Fibroblast of lung (primary cell): ENCODE data around the gene MIA2. TPM values are rescaled to one million over a fixed set of nuclear protein-coding genes. Genes with fewer than 3 reads are reported as not detected.
A peak's percentile ranks its signal among the peaks of the same experiment; 100 is the strongest.

Experiments used
- DNase-seq, 2 donors: peaks; one replicate each; pipeline versions ENCODE4 v3.0.0 to v3.0.0-alpha.2; 2010; ENCODE audit warnings: low read depth in 2 of 2
- H2AFZ ChIP-seq: 2 replicates; pipeline ENCODE4 v1.5.1; 2012; ENCODE audit warnings: low read length, control low read depth, inconsistent platforms
- H3K27ac ChIP-seq: 2 replicates; pipeline ENCODE4 v1.5.1; 2011; ENCODE audit warnings: low read length, control low read depth; ENCODE audit not compliant: insufficient read depth
- H3K27me3 ChIP-seq: 2 replicates; pipeline ENCODE4 v1.5.1; 2011; ENCODE audit warnings: mild to moderate bottlenecking, low read length; ENCODE audit not compliant: control insufficient read depth, insufficient read depth
- H3K36me3 ChIP-seq: 2 replicates; pipeline ENCODE4 v1.5.1; 2011; ENCODE audit warnings: low read length; ENCODE audit not compliant: control insufficient read depth, insufficient read depth
- H3K4me1 ChIP-seq: 2 replicates; pipeline ENCODE4 v1.5.1; 2011; ENCODE audit warnings: low read length; ENCODE audit not compliant: control insufficient read depth, insufficient read depth; ENCODE audit errors: extremely low read depth
- H3K4me2 ChIP-seq: 2 replicates; pipeline ENCODE4 v1.5.1; 2011; ENCODE audit warnings: low read length, control low read depth; ENCODE audit not compliant: insufficient read depth; ENCODE audit errors: extremely low read depth
- H3K4me3 ChIP-seq, 4 experiments: fragments of 200-600 bp in 1 of 4; sonication (generic) in 1 of 4; replicated peaks in 1 of 4; 2 replicates each; pipeline ENCODE4 v1.5.1; 2011 to 2016; ENCODE audit warnings: low read length in 4 of 4, low read depth in 3 of 4, mild to moderate bottlenecking in 3 of 4, control low read depth in 2 of 4, inconsistent platforms in 1 of 4, mixed read lengths in 1 of 4; ENCODE audit not compliant: insufficient read depth in 1 of 4; ENCODE audit errors: control extremely low read depth in 1 of 4
- H3K79me2 ChIP-seq: 2 replicates; pipeline ENCODE4 v1.5.1; 2012; ENCODE audit warnings: mild to moderate bottlenecking, low read length, inconsistent platforms; ENCODE audit not compliant: control insufficient read depth, insufficient read depth
- H3K9ac ChIP-seq: 2 replicates; pipeline ENCODE4 v1.5.1; 2011; ENCODE audit warnings: mild to moderate bottlenecking, low read length, control low read depth; ENCODE audit not compliant: insufficient read depth
- H3K9me3 ChIP-seq: 2 replicates; pipeline ENCODE4 v1.5.1; 2012; ENCODE audit warnings: low read depth, low read length; ENCODE audit not compliant: control insufficient read depth, insufficient read depth
- H4K20me1 ChIP-seq: 2 replicates; pipeline ENCODE4 v1.5.1; 2011; ENCODE audit warnings: low read length; ENCODE audit not compliant: control insufficient read depth, insufficient read depth; ENCODE audit errors: extremely low read depth
- EZH2 ChIP-seq: IDR thresholded peaks from 2 replicates; pipeline ENCODE4 v1.5.1; 2012; ENCODE audit warnings: low read length, control low read depth, mild to moderate bottlenecking; ENCODE audit errors: missing control alignments
- polyA minus RNA-seq: library from RNA; depleted of rRNA, polyadenylated mRNA; stranded (reverse); fragments of >200 nt; gene quantifications from 2 replicates; pipeline ENCODE4 v1.2.3, GENCODE V29; 2011; ENCODE audit warnings: low replicate concordance
- polyA plus RNA-seq, 2 donors: library from polyadenylated mRNA; depleted of rRNA in 1 of 2; stranded (reverse) in 1 of 2; unstranded in 1 of 2; fragments of >200 nt; gene quantifications; 2 replicates each; pipeline ENCODE4 v1.2.1, GENCODE V29; 2011 to 2012; ENCODE audit warnings: missing spikeins in 1 of 2
- total RNA-seq: library from RNA; depleted of rRNA; stranded (reverse); fragments of >200 nt; gene quantifications from 2 replicates; pipeline ENCODE4 v1.2.1, GENCODE V29; 2014
- TF ChIP-seq, protein P1 (sequence below), 2 donors: IDR thresholded peaks in 1 of 2; conservative IDR thresholded peaks in 1 of 2; 1 replicate in 1 of 2; 2 replicates in 1 of 2; pipeline ENCODE4 v1.5.1; 2011 to 2012; ENCODE audit warnings: low read length in 2 of 2, control low read depth in 1 of 2, inconsistent platforms in 1 of 2, low read depth in 1 of 2, mild to moderate bottlenecking in 1 of 2

MIA2 gene, protein sequence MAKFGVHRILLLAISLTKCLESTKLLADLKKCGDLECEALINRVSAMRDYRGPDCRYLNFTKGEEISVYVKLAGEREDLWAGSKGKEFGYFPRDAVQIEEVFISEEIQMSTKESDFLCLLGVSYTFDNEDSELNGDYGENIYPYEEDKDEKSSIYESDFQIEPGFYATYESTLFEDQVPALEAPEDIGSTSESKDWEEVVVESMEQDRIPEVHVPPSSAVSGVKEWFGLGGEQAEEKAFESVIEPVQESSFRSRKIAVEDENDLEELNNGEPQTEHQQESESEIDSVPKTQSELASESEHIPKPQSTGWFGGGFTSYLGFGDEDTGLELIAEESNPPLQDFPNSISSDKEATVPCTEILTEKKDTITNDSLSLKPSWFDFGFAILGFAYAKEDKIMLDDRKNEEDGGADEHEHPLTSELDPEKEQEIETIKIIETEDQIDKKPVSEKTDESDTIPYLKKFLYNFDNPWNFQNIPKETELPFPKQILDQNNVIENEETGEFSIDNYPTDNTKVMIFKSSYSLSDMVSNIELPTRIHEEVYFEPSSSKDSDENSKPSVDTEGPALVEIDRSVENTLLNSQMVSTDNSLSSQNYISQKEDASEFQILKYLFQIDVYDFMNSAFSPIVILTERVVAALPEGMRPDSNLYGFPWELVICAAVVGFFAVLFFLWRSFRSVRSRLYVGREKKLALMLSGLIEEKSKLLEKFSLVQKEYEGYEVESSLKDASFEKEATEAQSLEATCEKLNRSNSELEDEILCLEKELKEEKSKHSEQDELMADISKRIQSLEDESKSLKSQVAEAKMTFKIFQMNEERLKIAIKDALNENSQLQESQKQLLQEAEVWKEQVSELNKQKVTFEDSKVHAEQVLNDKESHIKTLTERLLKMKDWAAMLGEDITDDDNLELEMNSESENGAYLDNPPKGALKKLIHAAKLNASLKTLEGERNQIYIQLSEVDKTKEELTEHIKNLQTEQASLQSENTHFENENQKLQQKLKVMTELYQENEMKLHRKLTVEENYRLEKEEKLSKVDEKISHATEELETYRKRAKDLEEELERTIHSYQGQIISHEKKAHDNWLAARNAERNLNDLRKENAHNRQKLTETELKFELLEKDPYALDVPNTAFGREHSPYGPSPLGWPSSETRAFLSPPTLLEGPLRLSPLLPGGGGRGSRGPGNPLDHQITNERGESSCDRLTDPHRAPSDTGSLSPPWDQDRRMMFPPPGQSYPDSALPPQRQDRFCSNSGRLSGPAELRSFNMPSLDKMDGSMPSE (N-terminal part only)
- 11.8 and 15.0 TPM in 2 replicates for total RNA-seq
- polyA plus RNA-seq: 8.5 and 9.7 TPM in 2 replicates
- 5.9 and 7.3 TPM in 2 replicates for polyA plus RNA-seq (2012)
- 2.0 and 3.2 TPM in 2 replicates for polyA minus RNA-seq

DNA sequence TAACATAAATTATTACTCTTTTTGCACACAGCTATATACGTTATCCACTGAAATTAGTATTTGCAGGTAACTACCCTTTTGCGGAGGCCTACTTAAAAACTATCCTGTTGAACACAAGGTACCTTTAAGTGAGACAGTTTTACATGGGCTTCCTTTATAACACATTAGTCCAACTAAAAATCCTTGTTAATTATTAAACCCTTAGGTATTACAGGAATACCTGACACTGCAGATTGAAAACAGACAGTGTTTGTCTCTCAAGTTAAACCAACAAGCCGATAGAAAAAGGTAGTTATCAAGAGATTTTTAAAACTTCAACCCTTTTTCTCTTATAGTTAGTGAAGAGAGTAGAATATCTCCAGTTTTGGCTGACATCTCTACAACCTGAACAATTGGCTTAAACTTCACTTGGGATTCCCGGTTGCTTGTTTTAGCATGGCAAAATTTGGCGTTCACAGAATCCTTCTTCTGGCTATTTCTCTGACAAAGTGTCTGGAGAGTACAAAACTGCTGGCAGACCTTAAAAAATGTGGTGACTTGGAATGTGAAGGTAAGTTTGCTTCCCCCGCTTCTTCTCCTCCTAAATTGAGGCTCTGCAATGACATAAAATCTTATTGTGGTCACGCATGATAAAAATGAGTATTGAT lies at the start of gene MIA2:
MIA2 (plus strand) TSS at position 236 of the 647 bp plus-strand sequence; CDS start at position 436, 200 bp downstream.
- Histone ChIP-seq H3K79me2 (no peaks in the 10 kb centered on the region), H3K4me2 (peak within 1 kb of the TSS; percentile 45), H4K20me1 (no peaks in the 10 kb centered on the region), H3K27me3 (no peaks in the 10 kb centered on the region), H2AFZ (peak within 1 kb of the TSS; percentile 63), H3K4me1 (peaks cover 3% of the 10 kb centered on the region), H3K36me3 (no peaks in the 10 kb centered on the region), H3K27ac (no peak within 1 kb of the TSS), H3K9ac (no peak within 1 kb of the TSS), H3K9me3 (no peaks in the 10 kb centered on the region), H3K4me3 (no peak within 1 kb of the TSS)
- DNase-seq: no peak
- TF ChIP-seq, protein P1, sequence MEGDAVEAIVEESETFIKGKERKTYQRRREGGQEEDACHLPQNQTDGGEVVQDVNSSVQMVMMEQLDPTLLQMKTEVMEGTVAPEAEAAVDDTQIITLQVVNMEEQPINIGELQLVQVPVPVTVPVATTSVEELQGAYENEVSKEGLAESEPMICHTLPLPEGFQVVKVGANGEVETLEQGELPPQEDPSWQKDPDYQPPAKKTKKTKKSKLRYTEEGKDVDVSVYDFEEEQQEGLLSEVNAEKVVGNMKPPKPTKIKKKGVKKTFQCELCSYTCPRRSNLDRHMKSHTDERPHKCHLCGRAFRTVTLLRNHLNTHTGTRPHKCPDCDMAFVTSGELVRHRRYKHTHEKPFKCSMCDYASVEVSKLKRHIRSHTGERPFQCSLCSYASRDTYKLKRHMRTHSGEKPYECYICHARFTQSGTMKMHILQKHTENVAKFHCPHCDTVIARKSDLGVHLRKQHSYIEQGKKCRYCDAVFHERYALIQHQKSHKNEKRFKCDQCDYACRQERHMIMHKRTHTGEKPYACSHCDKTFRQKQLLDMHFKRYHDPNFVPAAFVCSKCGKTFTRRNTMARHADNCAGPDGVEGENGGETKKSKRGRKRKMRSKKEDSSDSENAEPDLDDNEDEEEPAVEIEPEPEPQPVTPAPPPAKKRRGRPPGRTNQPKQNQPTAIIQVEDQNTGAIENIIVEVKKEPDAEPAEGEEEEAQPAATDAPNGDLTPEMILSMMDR (conservative IDR thresholded peaks at IDR 0.05 in 1 of 2, IDR thresholded peaks at IDR 0.05 in 1 of 2; ENCODE audit: low read depth in 1 of 2, low read length in 2 of 2): no peak
- TF ChIP-seq EZH2: no peak

DNA sequence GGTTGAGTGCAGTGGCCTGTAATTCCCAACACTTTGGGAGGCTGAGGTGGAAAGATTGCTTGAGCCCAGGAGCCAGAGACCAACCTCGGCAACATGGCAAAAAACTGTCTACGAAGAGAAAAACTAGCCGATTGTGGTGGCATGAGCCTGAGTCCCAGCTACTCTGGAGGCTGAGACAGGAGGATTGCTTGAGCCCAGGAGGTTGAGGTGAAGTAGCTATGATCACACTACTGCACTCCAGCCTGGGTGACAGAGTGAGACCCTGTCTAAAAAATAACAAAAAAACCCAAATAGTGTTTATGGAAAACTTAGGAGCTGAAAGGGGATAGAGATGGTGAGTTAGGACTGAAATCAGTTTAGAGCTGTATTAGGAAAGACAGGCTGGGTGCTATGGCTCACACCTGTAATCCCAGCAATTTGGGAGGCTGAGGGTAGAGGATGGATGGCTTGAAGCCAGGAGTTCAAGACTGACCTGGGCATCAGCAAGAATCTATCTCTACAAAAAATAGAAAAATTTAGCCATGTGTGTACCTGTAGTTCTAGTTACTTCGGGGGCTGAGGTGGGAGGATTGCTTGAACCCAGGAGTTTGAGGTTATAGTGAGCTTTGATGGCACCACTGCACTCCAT lies 49.0 kb upstream of the MIA2 start:
- no peaks in the 10 kb centered on the region for H3K4me1 ChIP-seq
- TF ChIP-seq EZH2: no peak
- TF ChIP-seq, protein P1 (conservative IDR thresholded peaks at IDR 0.05 in 1 of 2, IDR thresholded peaks at IDR 0.05 in 1 of 2; ENCODE audit: low read depth in 1 of 2, low read length in 2 of 2): no peak
- no peaks in the 10 kb centered on the region for H4K20me1 ChIP-seq
- H3K27ac ChIP-seq: no peak overlapping the region
- no peaks in the 10 kb centered on the region for H3K27me3 ChIP-seq
- H3K79me2 ChIP-seq: no peaks in the 10 kb centered on the region
- peaks cover 12% of the 10 kb centered on the region for H3K36me3 ChIP-seq
- no peak overlapping the region for H3K9ac ChIP-seq
- H3K4me2 ChIP-seq: no peak overlapping the region
- H3K9me3 ChIP-seq: no peaks in the 10 kb centered on the region
- DNase-seq: no peak
- H3K4me3 ChIP-seq: no peak overlapping the region
- H2AFZ ChIP-seq: no peak overlapping the region
